Ishikawa (cell line): ENCODE data around the gene FBLN1.

ENCODE experiments used
- CEBPB ChIP-seq: IDR thresholded peaks from 2 replicates; pipeline ENCODE4 v1.6.1; 2012
- EGR1 ChIP-seq: IDR thresholded peaks from 2 replicates; pipeline ENCODE4 v1.6.1; 2012
- EP300 ChIP-seq: IDR thresholded peaks from 2 replicates; pipeline ENCODE4 v1.6.1; 2012; ENCODE audit warnings: borderline replicate concordance
- MAX ChIP-seq: IDR thresholded peaks from 2 replicates; pipeline ENCODE4 v1.6.1; 2012
- RAD21 ChIP-seq: IDR thresholded peaks from 2 replicates; pipeline ENCODE4 v1.6.1; 2012; ENCODE audit warnings: low read depth
- REST ChIP-seq: IDR thresholded peaks from 2 replicates; pipeline ENCODE4 v1.6.1; 2012; ENCODE audit warnings: low read depth, mild to moderate bottlenecking
- TAF1 ChIP-seq: IDR thresholded peaks from 2 replicates; pipeline ENCODE4 v1.6.1; 2012; ENCODE audit warnings: low read depth, mild to moderate bottlenecking
- TCF12 ChIP-seq: IDR thresholded peaks from 2 replicates; pipeline ENCODE4 v1.6.1; 2012; ENCODE audit warnings: low read depth
- USF1 ChIP-seq: IDR thresholded peaks from 2 replicates; pipeline ENCODE4 v1.6.1; 2012
- YY1 ChIP-seq: IDR thresholded peaks from 2 replicates; pipeline ENCODE4 v1.6.1; 2012; ENCODE audit warnings: low read depth

GRCh38 chr22:45603619-45604018 lies 100.9 kb downstream of the FBLN1 start:
- TF ChIP-seq TAF1 (no peak), MAX (no peak), RAD21 (no peak), EGR1 (no peak), YY1 (no peak), EP300 (no peak), CEBPB (no peak), REST (no peak), TCF12 (no peak), USF1 (no peak)
